Hindlimb muscle (tissue), 1 donor: Measurements from ENCODE around the gene FARSA. TPM values are rescaled to one million over a fixed set of nuclear protein-coding genes. Genes with fewer than 3 reads are reported as not detected.
"Not testable (repeated sequence)": the region's sequence is repeated elsewhere in the genome, so short reads cannot be mapped to it uniquely, and the experiment has no call there.

Source experiments
- DNase-seq: peaks from one replicate; pipeline ENCODE4 v3.0.0-alpha.2; 2013
- polyA plus RNA-seq: library from polyadenylated mRNA; unstranded; fragments of 120-200 nt; gene quantifications from one replicate; pipeline ENCODE4 v1.2.1, GENCODE V29; 2013; ENCODE audit not compliant: insufficient read length

Gene FARSA
- polyA plus RNA-seq, 1 donor, result 43.3 TPM

DNA sequence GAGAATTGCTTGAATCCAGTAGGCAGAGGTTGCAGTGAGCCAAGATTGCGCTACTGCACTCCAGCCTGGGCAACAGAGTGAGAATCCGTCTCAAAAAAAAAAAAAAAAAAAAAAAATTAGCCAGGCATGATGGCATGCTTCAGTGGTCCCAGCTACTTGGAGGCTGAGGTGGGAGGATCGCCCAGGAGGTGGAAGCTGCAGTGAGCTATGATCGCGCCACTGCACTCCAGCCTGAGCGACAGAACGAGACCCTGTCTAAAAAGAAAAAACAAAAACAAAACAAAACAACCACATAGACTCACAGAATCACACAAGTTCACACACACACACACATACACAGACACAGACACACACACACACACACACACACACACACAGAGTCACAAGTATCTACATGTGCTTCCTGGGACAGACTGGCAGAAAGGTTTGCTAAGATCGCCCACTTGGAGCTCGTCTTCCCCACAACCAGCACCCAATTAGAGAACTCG lies 43.2 kb downstream of the FARSA start:
- DNase-seq, result not testable (repeated sequence)

DNA sequence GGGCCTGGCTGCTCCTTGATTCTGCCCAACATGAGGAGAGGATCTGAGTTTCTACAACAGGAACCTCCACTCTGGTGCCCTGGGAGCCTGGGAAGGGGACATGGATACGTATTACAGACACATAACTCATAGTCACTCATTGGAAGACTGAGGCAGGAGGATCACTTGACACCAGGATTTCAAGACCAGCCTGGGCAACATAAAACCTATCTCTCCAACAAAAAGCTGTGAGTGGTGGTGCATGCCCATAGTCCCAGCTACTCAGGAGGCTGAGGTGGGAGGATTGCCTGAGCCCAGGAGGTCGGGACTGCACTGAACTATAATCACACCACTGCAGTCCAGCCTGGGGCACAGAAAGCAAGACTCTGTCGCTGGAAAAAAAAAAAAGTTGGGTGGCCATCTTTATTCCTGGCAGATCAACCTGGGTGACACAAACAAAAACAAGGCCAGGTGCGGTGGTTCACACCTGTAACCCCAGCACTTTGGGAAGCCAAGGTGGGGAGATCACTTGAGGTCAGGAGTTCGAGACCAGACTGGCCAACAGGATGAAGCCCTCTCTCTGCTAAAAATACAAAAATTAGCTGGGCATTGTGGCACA lies 45.4 kb downstream of the FARSA start:
- no peak for DNase-seq

DNA sequence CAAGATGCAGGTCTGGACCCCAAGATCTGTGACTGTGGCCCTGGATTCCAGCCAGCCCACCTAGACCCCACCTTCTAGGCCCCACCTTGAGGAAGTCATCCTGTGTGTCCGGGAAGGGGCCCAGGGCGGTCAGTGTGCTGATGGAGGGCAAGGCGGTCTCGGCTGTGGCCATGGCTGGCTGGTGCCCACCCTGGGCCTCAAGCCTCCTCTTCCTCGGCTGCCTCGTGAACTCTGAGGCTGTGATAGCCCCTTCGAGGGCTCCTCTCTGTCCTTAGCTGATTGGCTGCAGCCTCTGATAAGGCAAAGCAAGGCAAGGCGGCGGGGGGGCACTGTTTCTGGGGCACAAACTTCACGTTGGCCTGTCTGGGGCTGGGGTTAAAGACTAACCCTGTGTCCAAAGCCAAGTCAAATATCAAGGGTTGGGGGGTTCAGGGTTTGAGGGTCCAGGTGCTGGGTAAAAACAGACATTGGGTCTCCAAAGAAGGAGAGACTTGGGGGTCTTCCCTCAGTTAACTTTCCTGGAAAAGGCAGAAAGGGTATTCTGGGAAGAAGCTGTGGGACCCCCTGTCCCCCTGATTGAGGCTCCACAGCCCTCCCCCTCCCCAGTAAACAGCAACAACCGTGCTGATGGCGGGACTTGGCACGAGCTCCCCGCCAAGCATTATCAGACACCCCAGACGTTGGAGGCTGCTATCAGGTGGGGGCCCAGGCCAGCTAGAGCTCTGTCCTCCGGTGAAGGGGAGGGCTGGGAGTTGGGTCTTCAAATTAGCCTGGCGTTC lies 46.4 kb downstream of the FARSA start, which contains the start of gene KLF1:
Gene KLF1 (minus strand): TSS at position 233 of the 779 bp plus-strand sequence. CDS start 61 bp downstream, at position 172.
- DNase-seq, result no peak

DNA sequence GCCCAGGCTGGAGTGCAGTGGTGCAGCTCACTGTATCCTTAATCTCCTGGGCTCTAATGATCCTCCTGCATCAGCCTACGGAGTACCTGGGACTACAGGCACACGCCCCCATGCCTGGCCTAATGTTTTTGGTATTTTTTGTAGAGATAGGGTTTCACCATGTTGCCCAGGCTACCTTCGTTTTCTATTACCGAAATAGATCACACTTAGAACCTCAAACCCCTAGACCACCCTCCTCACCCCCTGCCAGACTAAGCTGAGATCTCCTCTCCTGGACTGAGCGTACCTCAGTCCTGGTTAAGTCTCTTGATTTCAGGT lies 46.9 kb downstream of the FARSA start:
- no peak for DNase-seq

DNA sequence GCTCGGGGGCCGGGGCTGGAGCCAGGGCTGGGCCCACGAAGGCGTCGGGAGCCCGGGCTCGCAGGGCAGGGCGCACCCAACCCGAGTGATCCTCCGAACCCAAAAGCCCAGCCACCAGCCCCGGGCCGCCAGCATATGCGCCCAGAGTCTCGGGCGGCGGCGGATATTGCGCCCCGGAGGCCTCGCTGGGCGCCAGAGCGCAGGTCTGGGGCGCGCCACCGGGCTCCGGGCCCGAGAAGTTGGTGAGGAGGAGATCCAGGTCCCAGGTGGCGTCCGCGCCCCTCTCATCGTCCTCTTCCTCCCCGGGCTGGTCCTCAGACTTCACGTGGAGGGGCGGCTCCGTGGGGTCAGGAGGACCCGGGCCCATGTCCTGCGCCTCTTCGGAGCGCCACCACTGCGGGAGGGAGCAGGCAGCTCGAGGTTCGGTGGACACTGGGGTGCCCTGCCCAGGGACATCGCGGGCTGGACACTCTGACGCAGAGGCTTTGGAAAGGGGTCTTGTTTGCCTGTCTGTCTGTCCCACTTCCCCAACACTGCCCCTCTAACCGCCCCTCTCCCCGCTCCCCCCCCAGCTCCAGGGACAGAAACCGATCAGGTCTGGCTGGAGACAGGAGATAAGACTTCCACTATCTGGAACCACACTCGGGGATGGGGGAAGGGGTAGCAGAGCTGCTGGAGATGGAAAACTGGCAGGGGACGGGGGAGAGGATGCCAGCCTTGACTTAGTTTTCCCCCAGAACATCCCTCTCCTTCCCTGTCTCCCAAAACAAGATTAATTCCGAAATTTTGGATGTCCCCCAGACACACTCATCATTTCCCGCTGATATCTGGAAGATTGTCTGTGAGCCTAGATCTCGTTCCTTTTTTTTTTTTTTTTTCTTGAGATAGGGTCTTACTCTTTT lies 47.5 kb downstream of the FARSA start:
- DNase-seq, result no peak

DNA sequence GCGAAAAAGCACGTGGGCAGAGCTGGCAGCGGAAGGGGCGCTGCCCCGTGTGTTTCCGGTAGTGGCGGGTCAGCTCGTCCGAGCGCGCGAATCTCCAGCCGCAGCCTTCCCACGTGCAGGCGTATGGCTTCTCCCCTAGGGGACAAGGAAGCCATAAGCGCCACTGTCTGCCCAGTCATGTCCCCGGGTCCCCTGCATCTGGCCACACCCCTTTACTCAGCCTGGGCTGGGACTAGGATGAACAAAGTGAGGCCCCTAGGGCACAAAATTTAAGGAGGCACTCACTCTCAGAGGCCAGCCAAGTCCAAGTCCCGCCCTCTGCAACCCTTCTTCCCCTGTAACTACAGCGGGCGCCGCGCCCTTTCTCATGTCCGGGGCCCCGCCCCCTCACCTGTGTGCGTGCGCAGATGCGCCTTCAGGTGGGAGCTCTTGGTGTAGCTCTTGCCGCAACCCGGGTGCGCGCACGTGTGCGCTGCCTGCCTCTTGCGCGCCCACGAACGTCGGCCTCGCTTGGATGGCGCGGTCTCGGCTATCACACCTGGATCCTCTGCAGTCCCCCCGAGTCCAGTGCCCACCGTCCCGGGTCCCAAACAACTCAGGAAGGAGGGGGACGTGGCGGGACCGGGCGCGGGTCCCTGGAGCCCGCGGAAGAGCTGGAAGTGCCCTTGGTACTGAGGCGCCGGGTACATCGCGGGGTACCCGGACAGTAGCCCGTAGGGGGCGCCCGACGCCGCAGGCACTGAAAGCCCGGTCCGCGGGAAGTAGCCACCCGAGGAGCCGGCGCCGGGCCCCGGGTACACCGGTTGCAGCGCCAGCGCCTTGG lies 48.4 kb downstream of the FARSA start:
- peak; percentile 31 for DNase-seq

DNA sequence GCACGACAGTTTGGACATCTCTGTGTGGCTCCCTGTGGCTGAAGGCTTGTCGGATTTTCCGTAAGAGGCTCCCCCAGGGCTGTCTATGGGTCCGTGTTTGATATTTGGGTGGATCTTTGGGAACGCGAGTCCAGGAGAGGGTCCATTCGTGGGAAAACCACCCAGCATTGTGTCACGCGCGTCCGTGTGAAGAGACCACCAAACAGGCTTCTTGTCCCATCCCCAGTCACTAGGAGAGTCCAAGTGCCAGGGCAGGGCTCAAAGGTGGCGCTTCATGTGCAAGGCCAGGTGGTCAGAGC lies 48.9 kb downstream of the FARSA start:
- no peak for DNase-seq

DNA sequence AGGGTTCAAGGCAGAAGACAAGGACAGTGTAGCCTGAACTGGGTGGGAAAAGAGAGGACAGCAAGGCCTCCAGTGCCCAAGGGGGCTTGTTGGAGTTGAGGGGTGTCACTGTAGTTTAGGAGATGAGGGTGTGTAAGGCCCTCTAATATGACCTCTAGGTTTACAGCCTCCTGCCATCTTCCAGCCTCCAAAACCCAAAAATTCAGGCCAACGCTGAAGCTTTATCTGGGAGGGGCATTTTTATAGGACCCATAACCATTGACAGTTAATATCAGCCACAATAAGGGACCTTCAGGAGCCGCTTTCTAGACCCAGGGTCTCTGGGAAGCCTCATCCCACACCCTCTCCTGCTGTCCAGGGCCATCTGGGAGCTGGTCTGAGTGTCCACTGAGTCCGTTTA lies 49.3 kb downstream of the FARSA start:
- DNase-seq, result no peak

DNA sequence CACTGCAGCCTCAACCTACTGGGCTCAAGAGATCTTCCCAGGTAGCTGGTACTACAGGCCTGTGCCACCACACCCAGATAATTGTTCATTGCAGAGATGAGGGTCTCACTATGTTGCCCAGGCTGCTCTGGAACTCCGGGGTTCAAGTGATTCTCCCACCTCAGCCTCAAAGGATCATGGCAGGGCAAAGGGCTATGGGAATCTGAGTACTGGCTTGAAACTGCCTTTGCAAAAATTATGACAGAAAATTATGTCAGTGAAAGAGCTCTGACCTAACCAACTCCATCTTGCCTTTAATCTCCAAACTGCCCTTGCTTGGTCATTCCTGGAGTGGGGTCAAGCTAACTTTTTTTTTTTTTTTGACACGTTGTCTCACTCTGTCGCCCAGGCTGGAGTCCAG lies 50.9 kb downstream of the FARSA start:
- DNase-seq, result no peak

DNA sequence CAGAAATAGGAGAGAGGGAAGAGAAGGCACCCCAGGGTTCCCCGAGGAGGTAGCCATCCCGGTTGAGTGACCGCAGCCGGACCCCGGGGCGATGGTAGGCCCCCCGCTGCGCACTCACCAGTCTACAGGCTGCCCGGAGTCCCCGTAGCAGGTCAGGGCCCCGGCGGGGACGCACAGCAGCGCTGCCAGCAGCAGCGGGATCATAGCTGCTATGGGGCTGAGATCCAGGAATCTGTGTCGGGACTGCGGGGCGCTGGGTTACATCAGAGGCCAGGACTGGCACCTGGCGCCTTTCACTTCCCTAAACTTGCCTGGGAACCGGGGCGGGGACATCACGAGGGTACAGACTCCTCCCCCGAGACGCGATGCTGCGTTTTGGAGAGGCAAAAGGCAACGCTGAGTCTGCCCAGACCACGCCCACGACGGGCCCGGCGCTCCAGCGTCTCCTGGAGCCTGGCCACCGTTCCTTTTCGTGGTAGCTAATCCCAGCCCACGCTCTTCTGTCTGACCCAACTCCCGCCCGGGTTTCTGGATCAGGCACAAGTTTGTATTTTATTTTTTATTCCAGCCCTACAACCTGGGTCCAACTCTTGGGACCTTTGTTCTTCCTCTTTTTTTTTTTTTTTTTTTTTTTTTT lies 52.2 kb downstream of the FARSA start, which contains the start of gene DNASE2:
Gene DNASE2 (minus strand): TSS at position 278 of the 637 bp plus-strand sequence. CDS start 74 bp downstream, at position 204.
- DNase-seq, result peak; percentile 91

DNA sequence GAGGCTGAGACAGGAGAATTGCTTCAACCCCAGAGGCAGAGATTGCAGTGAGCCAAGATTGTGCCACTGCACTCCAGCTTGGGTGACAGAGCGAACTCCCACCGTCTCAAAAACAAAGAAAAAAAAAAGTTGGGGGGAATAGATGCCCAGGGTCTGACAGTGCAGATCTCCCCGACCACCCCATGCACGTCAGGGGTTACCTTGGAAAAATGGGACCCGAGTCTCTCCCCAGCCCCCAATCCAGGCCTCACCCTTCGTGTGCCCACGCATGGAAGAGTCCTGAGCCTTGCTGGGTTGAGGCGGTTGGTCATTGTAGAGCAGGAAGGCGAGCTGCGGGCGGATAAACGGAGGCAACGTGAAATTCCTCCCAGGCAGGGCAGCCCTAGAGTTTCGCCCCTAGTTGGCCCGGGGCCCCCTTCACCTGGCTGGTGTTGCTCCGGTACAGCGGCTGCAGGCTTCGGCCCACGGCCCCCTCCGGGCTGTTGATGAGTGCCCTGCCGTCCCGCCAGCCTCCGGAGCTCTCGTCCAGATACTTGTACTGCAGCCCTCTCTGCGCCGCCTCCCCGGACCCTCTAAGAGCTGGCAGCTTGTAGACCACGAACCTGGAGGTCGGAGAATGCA lies 52.9 kb downstream of the FARSA start:
- no peak for DNase-seq

DNA sequence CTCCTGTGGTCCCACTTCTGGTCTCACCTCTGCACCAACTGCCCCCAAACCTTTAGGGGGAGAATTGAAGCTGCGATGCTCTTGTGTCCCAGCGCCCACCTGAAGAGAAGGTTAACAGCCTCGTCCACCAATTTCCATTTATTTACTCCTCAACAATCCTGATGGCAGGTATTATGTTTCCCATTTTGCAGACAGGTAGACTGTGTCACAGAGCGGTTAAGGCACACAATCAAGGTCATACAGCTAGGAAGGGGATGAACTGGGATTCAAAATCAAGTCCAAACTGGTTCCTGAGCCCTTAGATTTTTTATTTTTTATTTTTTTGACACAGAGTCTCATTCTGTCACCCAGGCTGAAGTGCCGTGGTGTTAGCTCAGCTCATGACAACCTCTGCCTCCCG lies 58.4 kb downstream of the FARSA start:
- DNase-seq, result no peak

DNA sequence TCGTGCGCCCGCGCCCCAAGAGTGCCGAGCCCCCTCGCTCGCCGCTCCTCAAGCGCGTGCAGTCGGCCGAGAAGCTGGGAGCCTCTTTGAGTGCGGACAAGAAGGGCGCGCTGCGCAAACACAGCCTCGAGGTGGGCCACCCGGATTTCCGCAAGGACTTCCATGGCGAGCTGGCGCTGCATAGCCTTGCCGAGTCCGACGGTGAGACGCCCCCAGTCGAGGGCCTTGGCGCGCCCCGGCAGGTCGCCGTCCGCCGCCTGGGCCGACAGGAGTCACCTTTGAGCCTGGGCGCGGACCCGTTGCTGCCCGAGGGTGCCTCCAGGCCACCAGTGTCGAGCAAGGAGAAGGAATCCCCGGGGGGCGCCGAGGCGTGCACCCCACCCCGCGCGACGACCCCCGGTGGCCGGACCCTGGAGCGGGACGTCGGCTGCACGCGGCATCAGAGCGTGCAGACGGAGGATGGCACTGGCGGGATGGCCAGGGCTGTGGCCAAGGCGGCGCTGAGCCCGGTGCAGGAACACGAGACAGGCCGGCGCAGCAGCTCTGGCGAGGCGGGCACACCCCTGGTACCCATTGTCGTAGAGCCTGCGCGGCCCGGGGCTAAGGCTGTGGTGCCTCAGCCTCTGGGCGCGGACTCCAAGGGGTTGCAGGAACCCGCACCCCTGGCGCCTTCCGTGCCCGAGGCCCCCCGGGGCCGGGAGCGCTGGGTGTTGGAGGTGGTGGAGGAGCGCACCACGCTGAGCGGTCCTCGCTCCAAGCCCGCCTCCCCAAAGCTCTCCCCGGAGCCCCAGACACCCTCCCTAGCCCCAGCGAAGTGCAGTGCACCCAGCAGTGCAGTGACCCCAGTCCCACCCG lies 59.4 kb downstream of the FARSA start:
- DNase-seq, result no peak

DNA sequence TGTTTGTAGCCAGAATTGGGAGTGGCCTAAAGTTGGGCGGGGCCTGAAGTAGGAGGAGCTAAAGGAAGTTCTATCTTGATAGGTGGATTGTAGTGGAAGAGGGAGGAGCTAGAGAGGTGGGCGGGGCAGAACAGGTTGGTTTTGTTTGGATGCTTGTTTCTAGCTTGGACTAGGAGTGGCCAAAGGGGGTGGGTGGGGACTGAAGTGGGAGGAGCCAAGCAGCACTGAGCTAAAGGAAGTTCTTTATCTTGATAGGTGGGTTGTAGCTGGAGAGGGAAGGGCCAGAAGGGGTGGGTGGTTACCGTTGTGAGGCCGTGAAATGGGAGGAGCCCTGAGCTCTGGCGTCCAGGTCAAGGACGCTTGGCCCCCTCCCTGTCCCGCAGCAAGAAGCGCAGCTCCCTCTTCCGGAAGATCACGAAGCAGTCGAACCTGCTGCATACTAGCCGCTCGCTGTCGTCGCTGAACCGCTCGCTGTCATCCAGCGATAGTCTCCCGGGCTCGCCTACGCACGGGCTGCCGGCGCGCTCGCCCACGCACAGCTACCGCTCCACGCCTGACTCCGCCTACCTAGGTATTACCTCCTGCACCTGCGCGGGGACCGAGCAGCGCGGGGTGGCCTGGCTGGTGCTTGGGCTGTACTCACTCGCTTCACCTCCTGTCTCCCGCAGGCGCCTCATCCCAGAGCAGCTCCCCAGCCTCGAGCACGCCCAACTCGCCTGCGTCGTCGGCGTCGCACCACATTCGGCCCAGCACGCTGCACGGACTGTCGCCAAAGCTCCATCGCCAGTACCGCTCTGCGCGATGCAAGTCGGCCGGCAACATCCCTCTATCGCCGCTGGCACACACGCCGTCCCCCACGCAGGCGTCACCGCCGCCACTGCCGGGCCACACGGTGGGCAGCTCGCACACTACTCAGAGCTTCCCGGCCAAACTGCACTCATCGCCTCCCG lies 60.3 kb downstream of the FARSA start:
- no peak for DNase-seq

Other genes with a start within 250 kb of the FARSA start
- 0.65 TPM for gene GNG14, start 245.7 kb downstream of the FARSA start, polyA plus RNA-seq
- 5.2 TPM for gene FBXW9, start 237.1 kb downstream of the FARSA start, polyA plus RNA-seq
- 60.9 TPM for gene TNPO2, start 209.8 kb downstream of the FARSA start, polyA plus RNA-seq
- gene TRIR, start 199.0 kb downstream of the FARSA start, polyA plus RNA-seq, result 191 TPM
- 41.1 TPM for gene GET3, start 196.2 kb downstream of the FARSA start, polyA plus RNA-seq
- gene BEST2, start 181.9 kb downstream of the FARSA start, polyA plus RNA-seq, result 0.09 TPM
- gene HOOK2, start 158.2 kb downstream of the FARSA start, polyA plus RNA-seq, result 30.2 TPM
- 36.5 TPM for gene JUNB, start 142.2 kb downstream of the FARSA start, polyA plus RNA-seq
- gene PRDX2, start 131.9 kb downstream of the FARSA start, polyA plus RNA-seq, result 169 TPM
- gene THSD8, start 131.6 kb downstream of the FARSA start, polyA plus RNA-seq, result 2.2 TPM
- 21.9 TPM for gene RNASEH2A, start 127.1 kb downstream of the FARSA start, polyA plus RNA-seq
- not detected for gene RTBDN, start 99.1 kb downstream of the FARSA start, polyA plus RNA-seq
- 0.27 TPM for gene MAST1, start 95.2 kb downstream of the FARSA start, polyA plus RNA-seq
- 10.9 TPM for gene DNASE2, start 52.3 kb downstream of the FARSA start, polyA plus RNA-seq
- gene KLF1, start 46.5 kb downstream of the FARSA start, polyA plus RNA-seq, result 0.88 TPM
- gene GCDH, start 42.6 kb downstream of the FARSA start, polyA plus RNA-seq, result 30.4 TPM
- 3.3 TPM for gene SYCE2, start 14.4 kb downstream of the FARSA start, polyA plus RNA-seq
- gene CALR, start 4.9 kb upstream of the FARSA start, polyA plus RNA-seq, result 361 TPM
- 156 TPM for gene RAD23A, start 12.2 kb upstream of the FARSA start, polyA plus RNA-seq
- gene GADD45GIP1, start 23.5 kb upstream of the FARSA start, polyA plus RNA-seq, result 48.4 TPM
- gene DAND5, start 35.9 kb upstream of the FARSA start, polyA plus RNA-seq, result 0.18 TPM
- gene NFIX, start 61.8 kb upstream of the FARSA start, polyA plus RNA-seq, result 112 TPM
- 6.3 TPM for gene LYL1, start 169.1 kb upstream of the FARSA start, polyA plus RNA-seq
- 25.6 TPM for gene TRMT1, start 183.0 kb upstream of the FARSA start, polyA plus RNA-seq
- gene NACC1, start 184.6 kb upstream of the FARSA start, polyA plus RNA-seq, result 23.4 TPM
- gene STX10, start 216.7 kb upstream of the FARSA start, polyA plus RNA-seq, result 33.8 TPM
- gene IER2, start 216.7 kb upstream of the FARSA start, polyA plus RNA-seq, result 58.5 TPM